ENCODE data around the gene CD160.
"Not testable (repeated sequence)": the region's sequence is repeated elsewhere in the genome, so short reads cannot be mapped to it uniquely, and the experiment has no call there.

CD160 gene

DNA sequence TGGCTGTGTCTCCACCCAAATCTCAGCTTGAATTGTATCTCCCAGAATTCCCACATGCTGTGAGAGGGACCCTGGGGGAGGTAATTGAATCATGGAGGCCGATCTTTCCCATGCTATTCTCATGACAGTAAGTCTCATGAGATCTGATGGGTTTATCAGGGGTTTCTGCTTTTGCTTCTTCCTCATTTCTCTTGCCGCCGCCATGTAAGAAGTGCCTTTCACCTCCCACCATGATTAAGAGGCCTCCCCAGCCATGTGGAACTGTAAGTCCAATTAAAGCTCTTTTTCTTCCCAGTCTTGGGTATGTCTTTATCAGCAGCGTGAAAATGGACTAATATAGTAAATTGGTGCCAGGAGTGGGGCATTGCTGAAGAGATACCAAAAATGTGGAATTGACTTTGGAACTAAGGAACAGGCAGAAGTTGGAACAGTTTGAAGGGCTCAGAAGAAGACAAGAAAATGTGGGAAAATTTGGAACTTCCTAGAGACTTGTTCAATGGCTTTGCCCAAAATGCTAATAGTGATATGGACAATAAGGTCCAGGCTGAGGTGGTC lies 41.2 kb downstream of the CD160 start:
- 97% methylated on average over 4 of the region's 4 CpGs for WGBS
- H3K36me3 ChIP-seq (ENCODE audit: insufficient read depth, low read length), result peaks cover 34% of the 10 kb centered on the region

GRCh38 chr1:145761498-145761897 lies 42.2 kb downstream of the CD160 start:
- Histone ChIP-seq H3K9me3 (ENCODE audit: insufficient read depth, low read depth, low read length) (peaks cover 18% of the 10 kb centered on the region), H3K36me3 (ENCODE audit: insufficient read depth, low read length) (peaks cover 34% of the 10 kb centered on the region)
- not testable (repeated sequence) for H3K4me1 ChIP-seq (ENCODE audit: insufficient read depth, low read length); H3K27ac ChIP-seq (ENCODE audit: low read depth, low read length); H3K9ac ChIP-seq (ENCODE audit: low read depth, low read length); H3K4me3 ChIP-seq (ENCODE audit: low read length); H3K27me3 ChIP-seq (ENCODE audit: insufficient read depth, low read length)
- WGBS, result 97% methylated on average over 11 of the region's 11 CpGs

More for the DNA sequence above, 41.2 kb downstream of the CD160 start:
- H3K27ac ChIP-seq (ENCODE audit: low read depth, low read length); H3K4me1 ChIP-seq (ENCODE audit: insufficient read depth, low read length); H3K9ac ChIP-seq (ENCODE audit: low read depth, low read length); H3K27me3 ChIP-seq (ENCODE audit: insufficient read depth, low read length); H3K4me3 ChIP-seq (ENCODE audit: low read length): not testable (repeated sequence)
- H3K9me3 ChIP-seq (ENCODE audit: insufficient read depth, low read depth, low read length), result peaks cover 18% of the 10 kb centered on the region

- Histone ChIP-seq H3K9me3 (ENCODE audit: insufficient read depth, low read depth, low read length) (peaks cover 18% of the 10 kb centered on the region), H3K36me3 (ENCODE audit: insufficient read depth, low read length) (peaks cover 34% of the 10 kb centered on the region)
- not testable (repeated sequence) for H3K9ac ChIP-seq (ENCODE audit: low read depth, low read length); H3K4me1 ChIP-seq (ENCODE audit: insufficient read depth, low read length); H3K27ac ChIP-seq (ENCODE audit: low read depth, low read length); H3K4me3 ChIP-seq (ENCODE audit: low read length); H3K27me3 ChIP-seq (ENCODE audit: insufficient read depth, low read length)
- 98% methylated on average over 2 of the region's 2 CpGs for WGBS
These were observed 42.7 kb downstream of the CD160 start for GRCh38 chr1:145762001-145762400.

- H3K4me3 ChIP-seq (ENCODE audit: low read length); H3K27ac ChIP-seq (ENCODE audit: low read depth, low read length); H3K27me3 ChIP-seq (ENCODE audit: insufficient read depth, low read length); H3K9ac ChIP-seq (ENCODE audit: low read depth, low read length); H3K4me1 ChIP-seq (ENCODE audit: insufficient read depth, low read length): not testable (repeated sequence)
- Histone ChIP-seq H3K9me3 (ENCODE audit: insufficient read depth, low read depth, low read length) (peaks cover 18% of the 10 kb centered on the region), H3K36me3 (ENCODE audit: insufficient read depth, low read length) (peaks cover 32% of the 10 kb centered on the region)
- 96% methylated on average over 52 of the region's 52 CpGs for WGBS
These were observed 45.1 kb downstream of the CD160 start for GRCh38 chr1:145764231-145764940.

GRCh38 chr1:145765127-145765526 lies 45.8 kb downstream of the CD160 start:
- not testable (repeated sequence) for H3K27ac ChIP-seq (ENCODE audit: low read depth, low read length); H3K4me1 ChIP-seq (ENCODE audit: insufficient read depth, low read length); H3K4me3 ChIP-seq (ENCODE audit: low read length); H3K9ac ChIP-seq (ENCODE audit: low read depth, low read length); H3K27me3 ChIP-seq (ENCODE audit: insufficient read depth, low read length)
- peaks cover 35% of the 10 kb centered on the region for H3K36me3 ChIP-seq (ENCODE audit: insufficient read depth, low read length)
- 73% methylated on average over 1 of the region's 3 CpGs for WGBS
- H3K9me3 ChIP-seq (ENCODE audit: insufficient read depth, low read depth, low read length), result peaks cover 18% of the 10 kb centered on the region

DNA sequence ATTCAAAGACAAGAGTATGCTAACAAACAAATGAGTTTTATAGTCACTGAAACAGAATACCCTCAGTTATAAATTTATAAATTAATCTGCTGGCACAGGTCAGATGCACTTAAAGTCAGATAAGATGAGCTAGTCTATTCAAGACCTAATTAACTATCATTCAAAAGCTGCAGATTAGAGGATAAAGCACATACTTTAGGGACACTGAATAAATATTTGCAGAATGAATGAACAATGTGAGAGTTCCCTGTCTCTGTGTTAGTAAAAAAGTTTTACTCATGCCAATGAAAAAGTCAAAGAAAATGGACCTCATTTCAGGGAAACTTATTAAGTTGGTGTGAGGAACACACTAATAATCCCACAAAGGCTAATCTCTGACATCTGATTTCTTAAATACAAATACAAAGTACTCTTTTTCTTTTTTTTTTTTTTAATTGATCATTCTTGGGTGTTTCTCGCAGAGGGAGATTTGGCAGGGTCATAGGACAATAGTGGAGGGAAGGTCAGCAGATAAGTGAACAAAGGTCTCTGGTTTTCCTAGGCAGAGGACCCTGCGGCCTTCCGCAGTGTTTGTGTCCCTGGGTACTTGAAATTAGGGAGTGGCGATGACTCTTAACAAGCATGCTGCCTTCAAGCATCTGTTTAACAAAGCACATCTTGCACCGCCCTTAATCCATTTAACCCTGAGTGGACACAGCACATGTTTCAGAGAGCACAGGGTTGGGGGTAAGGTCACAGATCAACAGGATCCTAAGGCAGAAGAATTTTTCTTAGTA lies 46.5 kb downstream of the CD160 start:
- peaks cover 41% of the 10 kb centered on the region for H3K36me3 ChIP-seq (ENCODE audit: insufficient read depth, low read length)
- not testable (repeated sequence) for H3K4me1 ChIP-seq (ENCODE audit: insufficient read depth, low read length); H3K9ac ChIP-seq (ENCODE audit: low read depth, low read length); H3K27me3 ChIP-seq (ENCODE audit: insufficient read depth, low read length); H3K4me3 ChIP-seq (ENCODE audit: low read length); H3K27ac ChIP-seq (ENCODE audit: low read depth, low read length)
- peaks cover 18% of the 10 kb centered on the region for H3K9me3 ChIP-seq (ENCODE audit: insufficient read depth, low read depth, low read length)
- WGBS, result no CpG with 5 or more reads among the region's 5 CpGs

DNA sequence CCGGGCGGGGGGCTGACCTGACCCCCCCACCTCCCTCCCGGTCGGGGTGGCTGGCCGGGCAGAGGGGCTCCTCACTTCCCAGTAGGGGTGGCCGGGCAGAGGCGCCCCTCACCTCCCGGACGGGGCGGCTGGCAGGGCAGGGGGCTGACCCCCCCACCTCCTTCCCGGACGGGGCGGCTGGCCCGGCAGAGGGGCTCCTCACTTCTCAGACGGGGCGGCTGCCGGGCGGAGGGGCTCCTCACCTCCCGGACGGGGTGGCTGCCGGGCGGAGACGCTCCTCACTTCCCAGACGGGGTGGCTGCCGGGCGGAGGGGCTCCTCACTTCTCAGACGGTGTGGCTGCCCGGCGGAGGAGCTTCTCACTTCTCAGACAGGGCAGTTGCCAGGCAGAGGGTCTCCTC lies 47.6 kb downstream of the CD160 start:
- not testable (repeated sequence) for H3K4me1 ChIP-seq (ENCODE audit: insufficient read depth, low read length); H3K4me3 ChIP-seq (ENCODE audit: low read length); H3K27ac ChIP-seq (ENCODE audit: low read depth, low read length); H3K27me3 ChIP-seq (ENCODE audit: insufficient read depth, low read length); H3K9ac ChIP-seq (ENCODE audit: low read depth, low read length)
- Histone ChIP-seq H3K36me3 (ENCODE audit: insufficient read depth, low read length) (peaks cover 45% of the 10 kb centered on the region), H3K9me3 (ENCODE audit: insufficient read depth, low read depth, low read length) (peaks cover 10% of the 10 kb centered on the region)
- WGBS, result 96% methylated on average over 29 of the region's 29 CpGs

GRCh38 chr1:145768004-145768403 lies 48.7 kb downstream of the CD160 start:
- H3K4me3 ChIP-seq (ENCODE audit: low read length); H3K9ac ChIP-seq (ENCODE audit: low read depth, low read length); H3K9me3 ChIP-seq (ENCODE audit: insufficient read depth, low read depth, low read length); H3K4me1 ChIP-seq (ENCODE audit: insufficient read depth, low read length); H3K27ac ChIP-seq (ENCODE audit: low read depth, low read length); H3K27me3 ChIP-seq (ENCODE audit: insufficient read depth, low read length): not testable (repeated sequence)
- peaks cover 35% of the 10 kb centered on the region for H3K36me3 ChIP-seq (ENCODE audit: insufficient read depth, low read length)
- WGBS, result 96% methylated on average over 10 of the region's 10 CpGs

GRCh38 chr1:145771056-145771455 lies 51.8 kb downstream of the CD160 start:
- Histone ChIP-seq H3K36me3 (ENCODE audit: insufficient read depth, low read length) (peaks cover 33% of the 10 kb centered on the region), H3K9me3 (ENCODE audit: insufficient read depth, low read depth, low read length) (no peaks in the 10 kb centered on the region), H3K27ac (ENCODE audit: low read depth, low read length) (no peak overlapping the region), H3K9ac (ENCODE audit: low read depth, low read length) (no peak overlapping the region), H3K4me3 (ENCODE audit: low read length) (no peak overlapping the region), H3K4me1 (ENCODE audit: insufficient read depth, low read length) (no peaks in the 10 kb centered on the region), H3K27me3 (ENCODE audit: insufficient read depth, low read length) (no peaks in the 10 kb centered on the region)
- 93% methylated on average over 1 of the region's 1 CpG for WGBS

DNA sequence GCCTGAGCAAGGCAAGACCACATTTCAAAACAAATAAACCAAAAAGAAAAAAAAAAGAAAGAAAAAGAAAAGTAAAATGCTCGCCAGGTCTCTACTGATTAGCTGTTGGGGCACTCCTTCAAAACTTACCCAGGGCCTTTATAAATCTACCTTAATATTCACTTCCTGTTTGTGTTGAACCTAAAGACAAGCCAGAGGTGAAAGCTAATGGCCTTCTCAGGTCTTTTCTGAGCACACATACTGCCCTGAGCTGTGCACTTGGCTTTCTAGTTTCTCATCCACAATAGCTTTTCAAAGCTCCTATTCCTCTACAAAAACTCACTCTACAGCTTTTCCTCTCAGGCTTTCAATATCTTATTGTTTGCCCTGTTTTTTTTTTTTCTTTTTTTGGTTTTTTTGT lies 54.1 kb downstream of the CD160 start:
- Histone ChIP-seq H3K36me3 (ENCODE audit: insufficient read depth, low read length) (peaks cover 31% of the 10 kb centered on the region), H3K27ac (ENCODE audit: low read depth, low read length) (no peak overlapping the region), H3K9ac (ENCODE audit: low read depth, low read length) (no peak overlapping the region), H3K9me3 (ENCODE audit: insufficient read depth, low read depth, low read length) (no peaks in the 10 kb centered on the region), H3K4me3 (ENCODE audit: low read length) (no peak overlapping the region), H3K27me3 (ENCODE audit: insufficient read depth, low read length) (no peaks in the 10 kb centered on the region), H3K4me1 (ENCODE audit: insufficient read depth, low read length) (no peaks in the 10 kb centered on the region)
- 88% methylated on average over 1 of the region's 1 CpG for WGBS

DNA sequence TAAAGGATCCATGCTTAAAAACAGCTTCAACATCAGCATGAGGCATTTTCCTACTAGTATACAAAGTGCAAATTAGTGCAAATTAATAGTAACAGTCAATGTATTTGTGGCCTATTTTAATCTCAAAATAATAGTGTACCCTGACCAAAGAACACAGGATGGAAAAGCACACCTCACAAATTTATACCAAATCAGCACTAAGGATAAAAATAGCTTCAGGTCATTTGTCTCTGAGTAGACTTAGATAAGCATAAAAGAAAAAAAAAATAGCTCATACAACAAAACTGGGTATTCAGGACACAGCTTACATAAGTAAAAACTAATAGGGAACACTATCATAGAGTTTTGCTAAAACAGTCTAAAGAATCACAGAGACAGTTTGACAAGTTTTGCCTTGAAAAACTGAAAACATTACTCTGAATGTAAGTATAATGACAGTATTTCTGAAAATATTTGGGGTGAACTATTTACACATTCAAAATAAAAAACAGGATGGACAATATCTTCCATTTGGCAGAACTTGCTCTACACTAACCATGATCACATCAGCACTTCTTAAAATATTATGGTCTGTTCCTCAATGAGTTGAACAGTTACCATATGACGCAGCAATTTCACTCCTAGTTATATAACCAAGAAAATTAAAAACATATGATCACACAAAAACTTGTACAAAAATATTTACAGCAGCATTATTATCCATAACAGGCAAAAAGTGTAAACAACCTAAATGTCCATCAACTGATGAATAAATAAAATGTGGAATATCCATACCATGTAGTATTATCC lies 58.3 kb downstream of the CD160 start:
- H3K27me3 ChIP-seq (ENCODE audit: insufficient read depth, low read length), result no peaks in the 10 kb centered on the region
- peaks cover 3% of the 10 kb centered on the region for H3K36me3 ChIP-seq (ENCODE audit: insufficient read depth, low read length)
- H3K4me1 ChIP-seq (ENCODE audit: insufficient read depth, low read length), result no peaks in the 10 kb centered on the region
- no peak overlapping the region for H3K9ac ChIP-seq (ENCODE audit: low read depth, low read length)
- H3K9me3 ChIP-seq (ENCODE audit: insufficient read depth, low read depth, low read length), result no peaks in the 10 kb centered on the region
- WGBS, result 91% methylated on average over 1 of the region's 1 CpG
- H3K27ac ChIP-seq (ENCODE audit: low read depth, low read length), result no peak overlapping the region
- H3K4me3 ChIP-seq (ENCODE audit: low read length), result no peak overlapping the region
